HCT116 (cell line): Measurements from ENCODE around the gene TNRC18. TPM values are rescaled to one million over a fixed set of nuclear protein-coding genes. Genes with fewer than 3 reads are reported as not detected.
"Not testable (repeated sequence)": the region's sequence is repeated elsewhere in the genome, so short reads cannot be mapped to it uniquely, and the experiment has no call there.

ENCODE experiments used
- ATAC-seq: fragments of 200-7000 bp; cut with Tn5 transposase; 2 replicates; pipeline ENCODE4 v1.9.1; 2020; ENCODE audit warnings: mild to moderate bottlenecking, moderate library complexity
- BruUV-seq: library from RNA; stranded (reverse); fragments of 400-500 nt; replicated peaks from 2 replicates; lab custom pipeline; 2021; lab: Mats Ljungman, UMichigan
- CTCF ChIA-PET: fragments of 300-600 bp; sonication (Branson Sonifier 250); formaldehyde crosslinking; loops from one replicate; lab custom pipeline; 2021; ENCODE audit warnings: antibody characterized with exemption; lab: Charles Lee
- POLR2A ChIA-PET: fragments of 300-600, 350-600 bp; sonication (Branson Sonifier 250); formaldehyde crosslinking; loops from one replicate; lab custom pipeline; 2021; ENCODE audit warnings: antibody characterized with exemption; lab: Charles Lee
- RAD21 ChIA-PET, 2 experiments: fragments of 300-600 bp; sonication (Branson Sonifier 250); formaldehyde crosslinking; loops; one replicate each; lab custom pipeline; 2023; ENCODE audit warnings: low total read pairs in 2 of 2; ENCODE audit not compliant: uncharacterized antibody in 2 of 2, unreplicated experiment in 2 of 2, low non-redundant PET in 1 of 2; lab: Charles Lee
- DNase-seq: peaks from one replicate; pipeline ENCODE4 v3.0.0-alpha.2; 2010; ENCODE audit warnings: low read depth, low spot score
- H2AFZ ChIP-seq: fragments of 200-600 bp; shearing (Covaris generic), sonication (generic); 2 replicates; pipeline ENCODE4 v1.6.1; 2017; ENCODE audit warnings: low read depth, mixed run types, mixed read lengths, antibody characterized with exemption, low read length; ENCODE audit not compliant: poor library complexity, severe bottlenecking
- H3K27ac ChIP-seq: 2 replicates; pipeline ENCODE4 v1.5.1; 2012; ENCODE audit warnings: low read depth, low read length
- H3K27me3 ChIP-seq: fragments of 200-600 bp; sonication (generic); 2 replicates; pipeline ENCODE4 v1.6.1; 2016; ENCODE audit warnings: mixed run types, low read length, mixed read lengths; ENCODE audit not compliant: insufficient read depth
- H3K36me3 ChIP-seq, 2 experiments: fragments of 200-500 bp in 1 of 2; fragments of 200-600 bp in 1 of 2; sonication (Bioruptor generic) in 1 of 2; sonication (generic) in 1 of 2; 2 replicates each; pipeline versions ENCODE4 v1.5.1 to v1.6.1; 2014 to 2016; ENCODE audit warnings: low read length in 2 of 2, inconsistent platforms in 1 of 2, mixed read lengths in 1 of 2, mixed run types in 1 of 2; ENCODE audit not compliant: insufficient read depth in 2 of 2, control insufficient read depth in 1 of 2
- H3K4me1 ChIP-seq, 2 experiments: fragments of 200-600 bp in 1 of 2; sonication (generic) in 1 of 2; 2 replicates each; pipeline versions ENCODE4 v1.5.1 to v1.6.1; 2012 to 2017; ENCODE audit warnings: low read length in 2 of 2, inconsistent platforms in 1 of 2, mild to moderate bottlenecking in 1 of 2, mixed read lengths in 1 of 2, mixed run types in 1 of 2, moderate library complexity in 1 of 2; ENCODE audit not compliant: insufficient read depth in 2 of 2, control insufficient read depth in 1 of 2
- H3K4me2 ChIP-seq: fragments of 200-600 bp; sonication (generic); 2 replicates; pipeline ENCODE4 v1.6.1; 2017; ENCODE audit warnings: mixed run types, low read length, mixed read lengths
- H3K4me3 ChIP-seq, 2 experiments: fragments of 200-600 bp in 1 of 2; sonication (generic) in 1 of 2; replicated peaks in 1 of 2; 2 replicates each; pipeline ENCODE4 v1.5.1; 2011 to 2016; ENCODE audit warnings: low read length in 2 of 2, control low read depth in 1 of 2, low read depth in 1 of 2, mild to moderate bottlenecking in 1 of 2, mixed read lengths in 1 of 2, mixed run types in 1 of 2
- H3K79me2 ChIP-seq: fragments of 200-600 bp; sonication (generic); 2 replicates; pipeline ENCODE4 v1.6.1; 2017; ENCODE audit warnings: mild to moderate bottlenecking, mixed run types, low read length, moderate library complexity, mixed read lengths; ENCODE audit not compliant: insufficient read depth
- H3K9ac ChIP-seq: fragments of 200-600 bp; sonication (generic); 2 replicates; pipeline ENCODE4 v1.6.1; 2016; ENCODE audit warnings: low read length, mixed read lengths
- H3K9me2 ChIP-seq: fragments of 200-600 bp; sonication (generic), shearing (Covaris generic); 2 replicates; pipeline ENCODE4 v1.6.1; 2017; ENCODE audit warnings: mixed run types, mild to moderate bottlenecking, moderate library complexity; ENCODE audit not compliant: insufficient read depth
- H3K9me3 ChIP-seq, 2 experiments: fragments of 200-500 bp in 1 of 2; fragments of 200-600 bp in 1 of 2; sonication (Bioruptor generic) in 1 of 2; sonication (generic) in 1 of 2; 2 replicates each; pipeline ENCODE4 v1.6.1; 2014 to 2017; ENCODE audit warnings: low read length in 2 of 2, mixed read lengths in 2 of 2, inconsistent platforms in 1 of 2, low read depth in 1 of 2, mild to moderate bottlenecking in 1 of 2, mixed run types in 1 of 2, moderate library complexity in 1 of 2; ENCODE audit not compliant: control insufficient read depth in 1 of 2, insufficient read depth in 1 of 2
- H4K20me1 ChIP-seq: fragments of 200-600 bp; sonication (generic), shearing (Covaris generic); 2 replicates; pipeline ENCODE4 v1.6.1; 2017; ENCODE audit warnings: mixed run types, mild to moderate bottlenecking, moderate library complexity; ENCODE audit not compliant: insufficient read depth
- ATF3 ChIP-seq: IDR thresholded peaks from 2 replicates; pipeline ENCODE4 v1.6.1; 2012
- CBX3 ChIP-seq: IDR thresholded peaks from 2 replicates; pipeline ENCODE4 v1.6.1; 2012; ENCODE audit warnings: low read depth
- EGR1 ChIP-seq: IDR thresholded peaks from 2 replicates; pipeline ENCODE4 v1.6.1; 2012; ENCODE audit warnings: low read depth
- ELF1 ChIP-seq: IDR thresholded peaks from 2 replicates; pipeline ENCODE4 v1.6.1; 2012; ENCODE audit warnings: low read depth, borderline replicate concordance
- EZH2 ChIP-seq: fragments of 200-600 bp; sonication (generic); IDR thresholded peaks from 2 replicates; pipeline ENCODE4 v1.6.1; 2017; ENCODE audit warnings: antibody characterized with exemption, mixed run types
- EZH2phosphoT487 ChIP-seq: fragments of 200-600 bp; IDR thresholded peaks from 2 replicates; pipeline ENCODE4 v1.6.1; 2018; ENCODE audit warnings: antibody characterized with exemption, borderline replicate concordance
- FOSL1 ChIP-seq: IDR thresholded peaks from 2 replicates; pipeline ENCODE4 v1.6.1; 2012; ENCODE audit warnings: low read depth
- JUND ChIP-seq: IDR thresholded peaks from 2 replicates; pipeline ENCODE4 v1.6.1; 2012
- POLR2A ChIP-seq: IDR thresholded peaks from 2 replicates; pipeline ENCODE4 v1.7.0; 2011; ENCODE audit warnings: borderline replicate concordance; ENCODE audit not compliant: insufficient read depth, insufficient read length; ENCODE audit errors: extremely low read depth
- RAD21 ChIP-seq: IDR thresholded peaks from 2 replicates; pipeline ENCODE4 v1.6.1; 2012; ENCODE audit warnings: low read depth, mild to moderate bottlenecking
- SRF ChIP-seq: IDR thresholded peaks from 2 replicates; pipeline ENCODE4 v1.6.1; 2012; ENCODE audit warnings: low read depth
- ZBTB33 ChIP-seq: IDR thresholded peaks from 2 replicates; pipeline ENCODE4 v1.6.1; 2011; ENCODE audit warnings: mild to moderate bottlenecking, low read length, moderate library complexity; ENCODE audit not compliant: insufficient replicate concordance; ENCODE audit errors: extremely low read depth
- ZNF274 ChIP-seq: fragments of 200-500 bp; sonication (Bioruptor generic); IDR thresholded peaks from 2 replicates; pipeline ENCODE4 v1.6.1; 2014; ENCODE audit warnings: mild to moderate bottlenecking, low read depth, low read length, inconsistent platforms
- intact Hi-C: fragments of 100-400 bp; cut with micrococcal nuclease; formaldehyde crosslinking; loops from 2 replicates; pipeline ENCODE4 v1.10.0; 2022
- total RNA-seq: library from RNA; stranded (reverse); gene quantifications from one replicate; pipeline ENCODE4 v1.2.1, GENCODE V29; 2021; ENCODE audit not compliant: unreplicated experiment
- TF ChIP-seq, protein P1 (sequence below), 3 experiments: fragments of 200-600 bp in 1 of 3; sonication (generic) in 1 of 3; IDR thresholded peaks in 2 of 3; conservative IDR thresholded peaks in 1 of 3; 2 replicates each; pipeline ENCODE4 v1.5.1; 2012 to 2017; ENCODE audit warnings: low read depth in 2 of 3, low read length in 2 of 3, antibody characterized with exemption in 1 of 3, borderline replicate concordance in 1 of 3, control low read depth in 1 of 3, mild to moderate bottlenecking in 1 of 3, mixed read lengths in 1 of 3, mixed run types in 1 of 3, moderate library complexity in 1 of 3; ENCODE audit not compliant: insufficient read depth in 1 of 3

The TNRC18 gene
- total RNA-seq, 1 experiment from 2014 or later = 101 TPM

DNA sequence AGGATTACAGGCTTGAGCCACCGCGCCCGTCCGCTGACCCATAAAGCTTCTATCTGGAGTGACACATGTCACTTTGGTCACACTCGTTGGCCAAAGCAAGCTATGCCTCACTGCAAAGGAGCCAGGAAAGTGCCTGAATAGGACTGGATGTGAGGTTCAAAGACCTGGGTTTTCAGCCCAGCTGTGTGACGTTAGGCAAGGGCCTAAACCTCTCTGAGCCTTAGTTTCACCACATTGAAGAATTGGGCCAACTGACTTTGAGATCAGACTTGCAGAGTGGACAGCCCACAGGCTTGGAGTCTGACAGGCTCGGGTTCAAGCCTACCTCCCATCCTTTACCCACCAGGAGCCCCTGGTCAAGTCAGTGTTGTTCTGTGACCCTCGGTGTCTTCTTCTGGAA, 135.1 kb downstream of the TNRC18 start:
- H3K27ac ChIP-seq, H2AFZ ChIP-seq, H4K20me1 ChIP-seq, POLR2A ChIA-PET, CTCF ChIA-PET, H3K9ac ChIP-seq, intact Hi-C loops, H3K36me3 ChIP-seq, H3K79me2 ChIP-seq, DNase-seq, H3K4me3 ChIP-seq, BruUV-seq, H3K4me2 ChIP-seq, RAD21 ChIA-PET, H3K27me3 ChIP-seq, ATAC-seq, H3K9me2 ChIP-seq, H3K9me3 ChIP-seq: not testable (repeated sequence)
- peaks cover 11 to 14% of the 10 kb centered on the region in 2 experiments for H3K4me1 ChIP-seq

DNA sequence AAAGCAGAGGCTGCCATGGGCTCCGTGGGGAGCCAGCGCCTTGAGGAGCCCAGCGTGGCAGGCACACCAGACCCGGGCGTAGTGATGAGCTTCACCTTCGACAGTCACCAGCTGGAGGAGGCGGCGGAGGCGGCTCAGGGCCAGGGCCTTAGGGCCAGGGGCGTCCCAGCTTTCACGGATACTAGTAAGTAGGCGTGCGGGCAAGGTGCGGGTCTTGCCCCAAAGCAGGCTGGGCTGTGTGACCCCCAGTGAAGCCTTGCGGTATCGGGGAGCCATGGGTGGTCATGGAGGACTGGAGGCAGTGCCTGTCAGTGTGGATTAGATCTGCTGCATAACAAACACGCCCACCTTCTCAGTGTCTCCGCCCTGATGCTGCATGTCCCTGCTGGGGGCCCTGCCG, 135.8 kb downstream of the TNRC18 start:
- Histone ChIP-seq H3K27ac (no peak overlapping the region), H3K79me2 (no peaks in the 10 kb centered on the region), H3K27me3 (no peaks in the 10 kb centered on the region), H2AFZ (no peak overlapping the region), H3K9me2 (no peaks in the 10 kb centered on the region), H3K4me3 (no peak overlapping the region), H3K4me1 (peaks cover 12 to 16% of the 10 kb centered on the region in 2 experiments), H4K20me1 (no peaks in the 10 kb centered on the region), H3K4me2 (no peak overlapping the region), H3K36me3 (0 out of 4 replicates have a peak, but pooled peaks cover 0 to 2% of the 10 kb centered on the region in 2 experiments), H3K9ac (no peak overlapping the region), H3K9me3 (no peaks in the 10 kb centered on the region)
- ChIA-PET RAD21 (no interaction called here), CTCF (no interaction called here), POLR2A (no interaction called here)
- no peak for DNase-seq
- intact Hi-C loops = no loop called here
- BruUV-seq = no TSS peak
- ATAC-seq = no peak
- TF ChIP-seq ELF1 = no peak
- no peak for TF ChIP-seq ZBTB33
- TF ChIP-seq, protein P1, sequence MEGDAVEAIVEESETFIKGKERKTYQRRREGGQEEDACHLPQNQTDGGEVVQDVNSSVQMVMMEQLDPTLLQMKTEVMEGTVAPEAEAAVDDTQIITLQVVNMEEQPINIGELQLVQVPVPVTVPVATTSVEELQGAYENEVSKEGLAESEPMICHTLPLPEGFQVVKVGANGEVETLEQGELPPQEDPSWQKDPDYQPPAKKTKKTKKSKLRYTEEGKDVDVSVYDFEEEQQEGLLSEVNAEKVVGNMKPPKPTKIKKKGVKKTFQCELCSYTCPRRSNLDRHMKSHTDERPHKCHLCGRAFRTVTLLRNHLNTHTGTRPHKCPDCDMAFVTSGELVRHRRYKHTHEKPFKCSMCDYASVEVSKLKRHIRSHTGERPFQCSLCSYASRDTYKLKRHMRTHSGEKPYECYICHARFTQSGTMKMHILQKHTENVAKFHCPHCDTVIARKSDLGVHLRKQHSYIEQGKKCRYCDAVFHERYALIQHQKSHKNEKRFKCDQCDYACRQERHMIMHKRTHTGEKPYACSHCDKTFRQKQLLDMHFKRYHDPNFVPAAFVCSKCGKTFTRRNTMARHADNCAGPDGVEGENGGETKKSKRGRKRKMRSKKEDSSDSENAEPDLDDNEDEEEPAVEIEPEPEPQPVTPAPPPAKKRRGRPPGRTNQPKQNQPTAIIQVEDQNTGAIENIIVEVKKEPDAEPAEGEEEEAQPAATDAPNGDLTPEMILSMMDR (IDR thresholded peaks at IDR 0.05 in 2 of 3, conservative IDR thresholded peaks at IDR 0.05 in 1 of 3; ENCODE audit: borderline replicate concordance in 1 of 3, insufficient read depth in 1 of 3, low read depth in 2 of 3, low read length in 2 of 3) = no peak
- no peak for TF ChIP-seq EZH2phosphoT487
- TF ChIP-seq POLR2A = no peak
- TF ChIP-seq ATF3 = no peak
- no peak for TF ChIP-seq EZH2
- TF ChIP-seq FOSL1 = no peak
- TF ChIP-seq CBX3 = no peak
- no peak for TF ChIP-seq RAD21
- no peak for TF ChIP-seq SRF
- no peak for TF ChIP-seq ZNF274
- TF ChIP-seq EGR1 = no peak
- no peak for TF ChIP-seq JUND
